Lung (tissue), 12 donors: Measurements from ENCODE around the gene ZNRD2. TPM values are rescaled to one million over a fixed set of nuclear protein-coding genes. Genes with fewer than 3 reads are reported as not detected.

Experiments
- ATAC-seq: fragments of 200-7000 bp; cut with Tn5 transposase; one replicate; pipeline ENCODE4 v1.9.1; 2020; ENCODE audit warnings: moderate number of reproducible peaks; ENCODE audit not compliant: insufficient read depth, low FRiP score
- DNase-seq, 3 donors: peaks; one replicate each; pipeline ENCODE4 v3.0.0-alpha.2; 2013 to 2017
- H3K27ac ChIP-seq, 2 donors: one replicate each; pipeline ENCODE4 v1.5.1; 2013; ENCODE audit warnings: mild to moderate bottlenecking in 2 of 2, moderate library complexity in 2 of 2, control low read depth in 1 of 2, inconsistent platforms in 1 of 2, low read depth in 1 of 2, low read length in 1 of 2
- H3K27me3 ChIP-seq, 3 donors: one replicate each; pipeline ENCODE4 v1.5.1; 2013; ENCODE audit warnings: low read length in 2 of 3; ENCODE audit not compliant: control insufficient read depth in 3 of 3, insufficient read depth in 3 of 3
- H3K36me3 ChIP-seq, 4 donors: one replicate each; pipeline ENCODE4 v1.5.1; 2013; ENCODE audit warnings: low read length in 4 of 4, mild to moderate bottlenecking in 1 of 4, moderate library complexity in 1 of 4; ENCODE audit not compliant: control insufficient read depth in 4 of 4, insufficient read depth in 4 of 4
- H3K4me1 ChIP-seq, 5 donors: one replicate each; pipeline ENCODE4 v1.5.1; 2013; ENCODE audit warnings: low read length in 5 of 5, mild to moderate bottlenecking in 2 of 5, moderate library complexity in 1 of 5; ENCODE audit not compliant: control insufficient read depth in 5 of 5, insufficient read depth in 5 of 5
- H3K4me3 ChIP-seq: one replicate; pipeline ENCODE4 v1.5.1; 2013; ENCODE audit warnings: mild to moderate bottlenecking, control low read depth, moderate library complexity
- H3K9ac ChIP-seq, 2 donors: one replicate each; pipeline ENCODE4 v1.5.1; 2013; ENCODE audit warnings: low read length in 2 of 2, control low read depth in 1 of 2; ENCODE audit not compliant: insufficient read depth in 1 of 2
- H3K9me3 ChIP-seq, 4 donors: one replicate each; pipeline ENCODE4 v1.5.1; 2013; ENCODE audit warnings: low read length in 3 of 4, mild to moderate bottlenecking in 1 of 4, moderate library complexity in 1 of 4; ENCODE audit not compliant: control insufficient read depth in 4 of 4, insufficient read depth in 3 of 4
- WGBS, 2 donors: extraction: QIAGEN DNeasy Blood & Tissue Kit; methylation state at CpG; one replicate each; pipeline ENCODE4 v1.1.7; 2013; 5-methylcytosine and 5-hydroxymethylcytosine counted together
- polyA plus RNA-seq, 2 donors: library from polyadenylated mRNA; stranded (reverse); fragments of 200-250 nt; gene quantifications; one replicate each; pipeline ENCODE4 v1.2.1, GENCODE V29; 2013
- total RNA-seq, 2 donors: library from RNA; depleted of rRNA in 1 of 2; stranded (reverse); fragments of >200 nt in 1 of 2; gene quantifications; one replicate each; pipeline ENCODE4 v1.2.1, GENCODE V29; 2014 to 2021
- TF ChIP-seq, protein P1 (sequence below): IDR thresholded peaks from 2 replicates; pipeline ENCODE4 v1.5.1; 2012; ENCODE audit warnings: mild to moderate bottlenecking; ENCODE audit errors: control extremely low read depth, extremely low read depth
- donor health status: control.
- donor health status: control.
- donor health status: Bipolar disorder and iron deficiency.
- donor health status: healthy.
- donor health status: DM: yes; HTN: yes; CAD: no.

ZNRD2 gene
- total and polyA plus RNA-seq, 4 donors, result 22.0 to 81.5 (median 50.8) TPM

DNA sequence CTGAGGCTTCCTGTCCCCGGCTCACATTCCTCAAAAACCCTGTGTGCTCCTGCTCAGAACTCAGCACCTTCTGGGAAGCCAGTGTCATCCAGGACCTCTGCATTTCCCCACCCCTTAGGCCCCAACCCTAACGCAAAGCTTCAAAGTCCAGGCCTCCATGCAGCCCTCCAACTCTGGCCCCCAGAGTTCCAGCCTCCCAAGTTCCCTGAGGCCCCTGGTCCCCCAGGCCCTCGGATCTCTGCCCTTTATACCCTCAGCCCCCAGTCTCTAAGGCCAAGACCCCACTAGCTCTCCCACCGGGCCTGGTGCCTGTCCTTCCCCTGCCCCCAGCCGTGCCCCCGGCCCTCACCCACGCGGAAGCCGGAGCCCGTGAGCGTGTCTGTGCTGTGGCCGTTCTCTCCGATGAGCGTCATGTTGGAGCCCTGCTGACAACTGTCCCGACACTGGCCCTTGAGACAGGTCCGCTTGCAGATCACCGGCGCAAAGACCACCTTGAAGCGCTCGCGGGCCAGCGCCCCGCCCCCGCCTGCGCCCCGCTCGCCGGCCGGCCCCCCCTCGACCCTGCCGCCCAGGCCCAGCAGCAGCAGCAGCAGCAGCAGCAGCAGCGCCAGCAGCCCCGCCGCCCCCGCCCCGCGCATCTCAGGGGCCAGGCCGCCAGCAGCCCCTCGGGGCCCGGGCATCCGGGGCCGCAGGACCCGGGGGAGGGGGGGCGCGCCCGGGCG, 12.8 kb upstream of the ZNRD2 start:
- Histone ChIP-seq H3K27ac (peak overlapping the region; percentile 69 to 76), H3K4me3 (no peak overlapping the region), H3K27me3 (peaks cover 0 to 2% (median 0%) of the 10 kb centered on the region in 3 donors), H3K9ac (peak overlapping the region in 1 of 2 donors; percentile 75), H3K4me1 (peaks cover 0 to 58% (median 30%) of the 10 kb centered on the region in 5 donors), H3K36me3 (peaks cover 0 to 7% (median under 1%) of the 10 kb centered on the region in 4 donors), H3K9me3 (no peaks in the 10 kb centered on the region)
- DNase-seq (peak in 2 of 3 donors; percentile 19 to 44), ATAC-seq (no peak)
- WGBS, 2 donors, result 4 to 5% methylated on average over 27 to 47 of the region's 47 CpGs
- TF ChIP-seq, protein P1, sequence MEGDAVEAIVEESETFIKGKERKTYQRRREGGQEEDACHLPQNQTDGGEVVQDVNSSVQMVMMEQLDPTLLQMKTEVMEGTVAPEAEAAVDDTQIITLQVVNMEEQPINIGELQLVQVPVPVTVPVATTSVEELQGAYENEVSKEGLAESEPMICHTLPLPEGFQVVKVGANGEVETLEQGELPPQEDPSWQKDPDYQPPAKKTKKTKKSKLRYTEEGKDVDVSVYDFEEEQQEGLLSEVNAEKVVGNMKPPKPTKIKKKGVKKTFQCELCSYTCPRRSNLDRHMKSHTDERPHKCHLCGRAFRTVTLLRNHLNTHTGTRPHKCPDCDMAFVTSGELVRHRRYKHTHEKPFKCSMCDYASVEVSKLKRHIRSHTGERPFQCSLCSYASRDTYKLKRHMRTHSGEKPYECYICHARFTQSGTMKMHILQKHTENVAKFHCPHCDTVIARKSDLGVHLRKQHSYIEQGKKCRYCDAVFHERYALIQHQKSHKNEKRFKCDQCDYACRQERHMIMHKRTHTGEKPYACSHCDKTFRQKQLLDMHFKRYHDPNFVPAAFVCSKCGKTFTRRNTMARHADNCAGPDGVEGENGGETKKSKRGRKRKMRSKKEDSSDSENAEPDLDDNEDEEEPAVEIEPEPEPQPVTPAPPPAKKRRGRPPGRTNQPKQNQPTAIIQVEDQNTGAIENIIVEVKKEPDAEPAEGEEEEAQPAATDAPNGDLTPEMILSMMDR, result no peak

DNA sequence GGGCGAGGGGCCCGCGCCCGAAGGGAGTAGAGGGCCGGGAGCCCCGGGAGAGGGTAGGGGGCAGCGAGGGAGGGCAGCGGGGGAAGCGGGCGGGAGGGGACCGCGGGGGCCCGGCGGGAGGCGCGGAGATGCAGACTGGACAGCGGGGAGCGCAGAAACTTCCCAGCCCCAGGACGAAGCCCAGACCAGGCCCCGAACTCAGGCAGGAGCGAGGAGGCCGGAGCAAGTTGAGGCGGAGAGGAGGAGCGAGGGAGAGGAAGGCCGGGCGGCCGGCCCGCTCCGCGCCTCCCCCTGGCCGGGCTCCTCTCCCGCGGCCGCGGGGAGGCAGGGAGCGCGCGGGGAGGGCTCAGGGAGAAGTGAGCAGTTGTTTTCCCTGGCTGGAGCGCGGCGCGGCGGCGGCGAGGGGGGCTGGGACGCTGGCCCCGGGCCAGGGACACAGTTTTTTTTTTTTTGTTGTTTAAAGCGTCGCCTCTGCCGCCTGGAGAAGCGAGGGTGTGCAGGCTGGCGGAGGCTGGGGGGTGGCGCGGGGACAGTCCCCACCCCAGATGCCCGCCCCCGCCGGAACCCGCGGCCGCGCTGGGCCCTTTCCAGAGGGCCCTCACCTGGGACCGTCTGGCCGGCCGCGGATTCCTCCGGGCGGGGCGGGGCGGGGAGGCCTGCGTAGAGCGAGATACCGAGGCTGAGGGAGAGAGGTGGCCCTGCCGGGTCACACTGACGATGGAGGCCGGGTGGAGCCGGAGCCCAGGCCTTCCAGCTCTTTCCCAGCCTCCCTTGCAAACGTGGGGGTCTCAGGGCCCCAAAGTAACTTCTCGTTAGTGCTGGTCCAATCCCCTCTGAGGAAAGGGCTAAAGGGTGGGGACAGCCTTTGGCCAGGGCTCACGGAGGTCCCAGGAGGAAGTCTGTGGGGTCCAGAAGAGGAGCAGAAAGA, 12.0 kb upstream of the ZNRD2 start, which contains the start of gene LTBP3:
LTBP3 (minus strand) TSS at position 358 of the 928 bp plus-strand sequence. CDS start 400 bp downstream, outside the sequence.
- H3K36me3 ChIP-seq, result peaks cover 0 to 5% (median under 1%) of the 10 kb centered on the region in 4 donors
- H3K9me3 ChIP-seq, result no peaks in the 10 kb centered on the region
- DNase-seq (peak; percentile 93 to 95 (median 95)), ATAC-seq (peak; percentile 82)
- H3K4me1 ChIP-seq, result peaks cover 0 to 58% (median 30%) of the 10 kb centered on the region in 5 donors
- H3K4me3 ChIP-seq, result peak within 1 kb of the TSS; percentile 33
- peak within 1 kb of the TSS; percentile 76 to 90 for H3K27ac ChIP-seq
- TF ChIP-seq, protein P1, result no peak
- H3K9ac ChIP-seq, result peak within 1 kb of the TSS in 1 of 2 donors; percentile 87
- WGBS, 2 donors, result 1% methylated on average over 45 to 79 of the region's 79 CpGs
- H3K27me3 ChIP-seq, result peaks cover 0 to 2% (median 0%) of the 10 kb centered on the region in 3 donors

DNA sequence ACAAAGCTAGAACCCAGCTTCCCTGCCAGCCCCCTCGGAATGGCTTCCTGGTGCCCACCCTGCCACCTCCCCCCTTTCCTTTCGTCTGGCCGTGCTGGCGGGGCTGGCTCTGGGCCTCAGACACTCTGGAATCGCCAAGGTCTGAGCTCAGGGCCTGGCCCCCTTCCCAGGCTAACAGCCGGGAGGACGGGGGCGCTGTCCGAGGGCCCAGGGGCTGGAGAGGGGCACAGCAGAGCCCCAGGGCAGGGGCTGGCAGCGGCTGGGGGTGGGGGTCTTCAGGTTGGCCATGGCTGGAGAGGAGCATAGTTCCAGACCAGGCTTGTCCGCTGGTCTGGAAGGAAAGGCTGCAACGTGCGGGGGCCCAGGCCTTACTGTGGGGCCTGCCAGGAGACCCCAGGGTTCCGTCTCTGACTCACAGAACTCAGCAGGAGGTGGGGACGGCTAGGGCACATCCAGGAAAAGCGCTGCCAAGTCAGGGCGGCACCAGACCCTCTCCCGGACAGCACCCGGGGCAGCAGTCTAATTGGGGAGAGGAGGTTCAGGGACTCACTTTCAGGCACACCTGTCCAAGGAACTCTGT, 11.3 kb upstream of the ZNRD2 start:
- TF ChIP-seq, protein P1, result no peak
- Histone ChIP-seq H3K27me3 (peaks cover 0 to 2% (median 0%) of the 10 kb centered on the region in 3 donors), H3K4me3 (no peak overlapping the region), H3K27ac (peak overlapping the region; percentile 66 to 90), H3K4me1 (peaks cover 0 to 58% (median 30%) of the 10 kb centered on the region in 5 donors), H3K9ac (peak overlapping the region in 1 of 2 donors; percentile 87), H3K9me3 (no peaks in the 10 kb centered on the region), H3K36me3 (peaks cover 0 to 2% (median 0%) of the 10 kb centered on the region in 4 donors)
- WGBS, 2 donors, result 40% methylated on average over 19 of the region's 19 CpGs
- DNase-seq, result peak in 2 of 3 donors; percentile 83 to 89
- ATAC-seq, result no peak
